Adipose tissue (tissue), 3 donors: ENCODE measurements around the gene STARD3NL. TPM values are rescaled to one million over a fixed set of nuclear protein-coding genes. Genes with fewer than 3 reads are reported as not detected.
"Not testable (repeated sequence)": the region's sequence is repeated elsewhere in the genome, so short reads cannot be mapped to it uniquely, and the experiment has no call there.

Experiments used
- H3K27ac ChIP-seq: one replicate; pipeline ENCODE4 v1.5.1; 2013; ENCODE audit warnings: low read depth, low read length
- WGBS, 3 donors: extraction: QIAGEN DNeasy Blood & Tissue Kit; methylation state at CpG; one replicate each; pipeline ENCODE4 v1.1.7; 2013; 5-methylcytosine and 5-hydroxymethylcytosine counted together
- polyA plus RNA-seq, 3 donors: library from polyadenylated mRNA; stranded (reverse); fragments of 200-250 nt; gene quantifications; one replicate each; pipeline ENCODE4 v1.2.3, GENCODE V29; 2013
- donor health status: healthy with polysubstance abuse.
- donor health status: Bipolar disorder and iron deficiency.
- donor health status: healthy.

The STARD3NL gene
- polyA plus RNA-seq, 3 donors, result 14.8 to 47.0 (median 31.3) TPM

- 47 to 73% (median 49%) methylated on average over 3 of the region's 3 CpGs for WGBS, 3 donors
- H3K27ac ChIP-seq, result no peak overlapping the region
These were observed 33.9 kb downstream of the STARD3NL start for GRCh38 chr7:38211940-38212339.

- H3K27ac ChIP-seq, result no peak overlapping the region
- 34 to 67% (median 66%) methylated on average over 1 of the region's 1 CpG for WGBS, 3 donors
These were observed 37.1 kb downstream of the STARD3NL start for GRCh38 chr7:38215115-38215514.

GRCh38 chr7:38215735-38216670 lies 38.0 kb downstream of the STARD3NL start:
- 8 to 11% (median 10%) methylated on average over 5 of the region's 5 CpGs for WGBS, 3 donors
- no peak overlapping the region for H3K27ac ChIP-seq

- WGBS, 3 donors, result 81 to 90% (median 83%) methylated on average over 2 of the region's 2 CpGs
- no peak overlapping the region for H3K27ac ChIP-seq
These were observed 39.6 kb downstream of the STARD3NL start for GRCh38 chr7:38217672-38218071.

- H3K27ac ChIP-seq, result no peak overlapping the region
- 83 to 89% (median 88%) methylated on average over 3 of the region's 3 CpGs for WGBS, 3 donors
These were observed 42.4 kb downstream of the STARD3NL start for GRCh38 chr7:38220452-38220851.

GRCh38 chr7:38222481-38223096 lies 44.5 kb downstream of the STARD3NL start:
- 58 to 63% (median 61%) methylated on average over 5 of the region's 5 CpGs for WGBS, 3 donors

GRCh38 chr7:38223306-38223705 lies 45.3 kb downstream of the STARD3NL start:
- H3K27ac ChIP-seq, result no peak overlapping the region
- 89 to 94% (median 89%) methylated on average over 2 of the region's 2 CpGs for WGBS, 3 donors

More at GRCh38 chr7:38222481-38223096, 44.5 kb downstream of the STARD3NL start:
- no peak overlapping the region for H3K27ac ChIP-seq

GRCh38 chr7:38224392-38224791 lies 46.3 kb downstream of the STARD3NL start:
- WGBS, 3 donors, result 76 to 92% (median 82%) methylated on average over 5 of the region's 5 CpGs
- H3K27ac ChIP-seq, result no peak overlapping the region

GRCh38 chr7:38229386-38229785 lies 51.3 kb downstream of the STARD3NL start:
- WGBS, 3 donors, result 86 to 94% (median 90%) methylated on average over 6 of the region's 6 CpGs
- H3K27ac ChIP-seq, result no peak overlapping the region

GRCh38 chr7:38229884-38230642 lies 52.0 kb downstream of the STARD3NL start:
- H3K27ac ChIP-seq, result no peak overlapping the region
- 82 to 88% (median 85%) methylated on average over 6 of the region's 6 CpGs for WGBS, 3 donors

GRCh38 chr7:38232502-38233366 lies 54.7 kb downstream of the STARD3NL start:
- no peak overlapping the region for H3K27ac ChIP-seq
- 47 to 82% (median 62%) methylated on average over 11 of the region's 11 CpGs for WGBS, 3 donors

- WGBS, 3 donors, result 88 to 95% (median 93%) methylated on average over 11 of the region's 11 CpGs
- H3K27ac ChIP-seq, result not testable (repeated sequence)
These were observed 56.7 kb downstream of the STARD3NL start for GRCh38 chr7:38234759-38235158.

GRCh38 chr7:38235606-38236005 lies 57.6 kb downstream of the STARD3NL start:
- no peak overlapping the region for H3K27ac ChIP-seq
- 64 to 76% (median 74%) methylated on average over 4 of the region's 4 CpGs for WGBS, 3 donors

GRCh38 chr7:38239129-38239528 lies 61.1 kb downstream of the STARD3NL start:
- not testable (repeated sequence) for H3K27ac ChIP-seq
- 78 to 86% (median 82%) methylated on average over 10 of the region's 10 CpGs for WGBS, 3 donors

GRCh38 chr7:38241071-38241470 lies 63.0 kb downstream of the STARD3NL start:
- H3K27ac ChIP-seq, result no peak overlapping the region
- WGBS, 3 donors, result 67 to 83% (median 75%) methylated on average over 3 of the region's 3 CpGs

- 87 to 95% (median 92%) methylated on average over 6 of the region's 6 CpGs for WGBS, 3 donors
- H3K27ac ChIP-seq, result no peak overlapping the region
These were observed 64.8 kb downstream of the STARD3NL start for GRCh38 chr7:38242814-38243213.

- 39 to 51% (median 40%) methylated on average over 5 of the region's 5 CpGs for WGBS, 3 donors
- H3K27ac ChIP-seq, result not testable (repeated sequence)
These were observed 65.3 kb downstream of the STARD3NL start for GRCh38 chr7:38243345-38243744.

GRCh38 chr7:38244516-38244915 lies 66.5 kb downstream of the STARD3NL start:
- no peak overlapping the region for H3K27ac ChIP-seq
- WGBS, 3 donors, result 87 to 95% (median 91%) methylated on average over 14 of the region's 14 CpGs
